NCI-H1436 treated with DMSO at 0.1 percent for 48 hours (cell line): Measurements from ENCODE around the gene GARRE1.

ENCODE experiments used
- DNase-seq: peaks from one replicate; lab custom pipeline; 2025; lab: John Stamatoyannopoulos, UW

The GARRE1 gene

GRCh38 chr19:34298891-34299520, 44.7 kb downstream of the GARRE1 start:
- no peak for DNase-seq

- no peak for DNase-seq
Observed at GRCh38 chr19:34299576-34299975, 45.2 kb downstream of the GARRE1 start.

- DNase-seq: no peak
Observed at GRCh38 chr19:34300380-34300779, 46.0 kb downstream of the GARRE1 start.

GRCh38 chr19:34300962-34301361, 46.6 kb downstream of the GARRE1 start:
- DNase-seq: no peak
